Measurements from ENCODE around the gene CFAP410. TPM values are rescaled to one million over a fixed set of nuclear protein-coding genes. Genes with fewer than 3 reads are reported as not detected.

CFAP410 gene
- total RNA-seq, 6 donors from 2014 or later, result 34.4 to 85.9 (median 48.4) TPM

GRCh38 chr21:44329971-44330681 lies 9.1 kb downstream of the CFAP410 start:
- peak in 1 of 2 donors; percentile 86 for DNase-seq
- WGBS, 2 donors, result 83 to 92% methylated on average over 4 to 39 of the region's 44 CpGs
- Histone ChIP-seq H3K4me1 (no peaks in the 10 kb centered on the region), H3K9me3 (no peaks in the 10 kb centered on the region), H3K27me3 (no peaks in the 10 kb centered on the region), H3K4me3 (no peak overlapping the region), H3K36me3 (peaks cover 5 to 56% (median 38%) of the 10 kb centered on the region in 4 donors), H3K27ac (no peak overlapping the region)
- TF ChIP-seq POLR2A (IDR thresholded peaks at IDR 0.05) (no peak), POLR2AphosphoS5 (IDR thresholded peaks at IDR 0.05) (no peak), EP300 (IDR thresholded peaks at IDR 0.05) (no peak), CTCF (IDR thresholded peaks at IDR 0.05) (no peak)
- no peak for ATAC-seq (ENCODE audit: low FRiP score in 2 of 2)

DNA sequence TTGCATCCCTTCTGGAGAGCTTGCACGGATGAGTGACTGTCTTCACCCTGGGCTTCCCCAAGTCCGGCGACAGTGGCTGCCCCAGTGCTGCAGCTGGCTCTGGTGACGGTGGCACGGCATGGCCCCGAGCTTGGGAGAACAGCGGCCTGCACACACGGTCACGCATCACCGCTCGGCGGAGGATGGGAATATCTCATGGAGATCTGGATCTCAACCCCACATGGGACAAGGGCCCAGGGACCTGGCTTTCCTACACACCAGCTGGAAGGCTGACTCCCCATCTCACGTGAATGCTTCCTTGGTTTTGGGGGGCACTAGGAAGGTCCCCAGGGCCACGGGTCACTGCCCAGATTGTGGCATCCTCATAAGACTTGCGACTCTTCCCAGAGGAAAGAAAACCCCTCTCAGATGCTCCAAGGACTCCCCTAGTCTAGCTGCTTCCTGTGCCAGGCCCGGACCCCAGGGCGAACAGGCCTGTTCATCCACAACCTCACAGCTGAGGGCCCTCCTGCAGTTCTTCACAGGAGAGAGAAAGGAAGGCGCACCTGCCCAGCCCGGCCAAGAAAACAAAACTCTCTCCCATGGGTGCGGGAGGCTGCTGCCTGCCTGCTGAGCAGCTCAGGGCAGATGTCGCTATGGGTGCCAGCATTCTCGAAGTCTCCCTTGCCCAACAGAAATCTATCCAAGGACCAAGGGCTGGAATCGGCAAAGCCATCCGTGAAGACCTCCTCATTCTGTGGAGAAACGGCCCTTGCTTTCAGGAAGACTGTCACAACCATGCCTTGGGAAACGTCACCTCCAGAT lies 9.9 kb downstream of the CFAP410 start:
- Histone ChIP-seq H3K27ac (no peak overlapping the region), H3K27me3 (no peaks in the 10 kb centered on the region), H3K4me1 (no peaks in the 10 kb centered on the region), H3K4me3 (no peak overlapping the region), H3K9me3 (no peaks in the 10 kb centered on the region), H3K36me3 (peaks cover 13 to 60% (median 45%) of the 10 kb centered on the region in 4 donors)
- DNase-seq, result peak in 1 of 2 donors; percentile 73
- ATAC-seq (ENCODE audit: low FRiP score in 2 of 2), result no peak
- 77 to 82% methylated on average over 7 to 26 of the region's 26 CpGs for WGBS, 2 donors
- TF ChIP-seq POLR2AphosphoS5 (IDR thresholded peaks at IDR 0.05) (no peak), POLR2A (IDR thresholded peaks at IDR 0.05) (no peak)

DNA sequence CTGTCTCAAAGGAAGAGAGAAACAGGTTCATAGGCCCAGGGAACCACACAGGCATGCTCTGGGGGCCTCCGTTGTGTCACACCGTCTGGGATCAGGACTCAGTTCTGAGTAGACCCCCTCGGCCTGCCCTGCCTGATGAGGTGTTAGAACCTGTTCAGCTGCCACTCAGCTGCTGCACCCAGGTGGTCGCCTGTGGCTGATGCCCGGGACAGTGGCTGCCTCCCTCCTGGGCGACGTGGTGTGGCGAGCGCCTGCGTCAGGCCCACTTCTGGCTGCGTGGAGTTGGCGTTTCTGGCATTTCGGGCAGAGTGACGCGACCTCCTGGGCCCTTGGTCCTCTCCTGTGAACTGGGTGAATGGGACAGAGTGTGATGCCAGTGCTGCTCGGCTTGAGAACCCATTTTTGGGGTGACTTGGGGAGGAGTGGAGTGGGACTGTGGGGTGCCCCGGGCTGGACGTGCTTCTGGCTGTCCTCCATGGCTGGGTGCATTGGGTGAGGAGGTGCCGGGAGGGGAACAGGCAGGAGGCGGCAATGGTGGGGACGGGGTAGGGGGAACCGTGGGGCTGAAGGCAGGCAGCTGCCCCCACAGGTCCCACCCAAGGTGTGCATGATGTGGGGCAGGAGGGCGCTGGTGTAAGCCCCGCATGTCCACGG lies 10.8 kb downstream of the CFAP410 start:
- TF ChIP-seq CTCF (IDR thresholded peaks at IDR 0.05) (no peak), POLR2AphosphoS5 (IDR thresholded peaks at IDR 0.05) (no peak), POLR2A (IDR thresholded peaks at IDR 0.05) (no peak), EP300 (IDR thresholded peaks at IDR 0.05) (no peak)
- Histone ChIP-seq H3K9me3 (no peaks in the 10 kb centered on the region), H3K27ac (no peak overlapping the region), H3K4me1 (no peaks in the 10 kb centered on the region), H3K4me3 (no peak overlapping the region), H3K27me3 (no peaks in the 10 kb centered on the region), H3K36me3 (peaks cover 13 to 69% (median 54%) of the 10 kb centered on the region in 4 donors)
- WGBS, 2 donors, result 86 to 87% methylated on average over 15 to 19 of the region's 25 CpGs
- peak in 1 of 2 donors; percentile 65 for DNase-seq
- ATAC-seq (ENCODE audit: low FRiP score in 2 of 2), result no peak

DNA sequence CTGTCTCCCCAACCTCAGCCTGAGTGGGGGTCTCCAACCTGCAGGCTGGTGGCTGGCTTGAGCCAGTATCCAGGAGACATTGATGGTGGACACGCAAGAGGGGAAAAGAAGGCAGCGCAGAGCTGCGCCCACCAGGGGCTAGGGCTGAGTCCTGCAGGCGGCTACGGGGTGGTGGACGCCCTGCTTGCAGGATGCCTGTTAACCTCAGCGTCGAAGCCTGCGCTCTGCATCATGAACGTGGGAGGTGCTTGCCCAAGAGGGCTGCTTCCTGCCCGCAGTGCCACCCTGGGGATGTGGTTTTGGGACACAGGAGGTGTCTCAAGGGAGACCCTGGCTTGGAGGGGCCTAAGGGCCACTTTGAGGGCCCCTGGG lies 11.6 kb downstream of the CFAP410 start:
- Histone ChIP-seq H3K9me3 (no peaks in the 10 kb centered on the region), H3K36me3 (peaks cover 16 to 74% (median 60%) of the 10 kb centered on the region in 4 donors), H3K27ac (no peak overlapping the region), H3K4me3 (no peak overlapping the region), H3K27me3 (no peaks in the 10 kb centered on the region), H3K4me1 (no peaks in the 10 kb centered on the region)
- ATAC-seq (ENCODE audit: low FRiP score in 2 of 2) (no peak), DNase-seq (peak in 1 of 2 donors; percentile 52)
- TF ChIP-seq EP300 (IDR thresholded peaks at IDR 0.05) (no peak), CTCF (IDR thresholded peaks at IDR 0.05) (no peak)
- WGBS, 2 donors, result 85 to 93% methylated on average over 9 to 11 of the region's 11 CpGs

All from upper lobe of left lung (tissue), 6 donors.